OCI-LY7 (cell line): ENCODE data around the gene SNAPC5. TPM values are rescaled to one million over a fixed set of nuclear protein-coding genes. Genes with fewer than 3 reads are reported as not detected.
A peak's percentile ranks its signal among the peaks of the same experiment; 100 is the strongest.

ENCODE experiments used
- BruUV-seq: library from RNA; stranded (reverse); fragments of 400-500 nt; replicated peaks from 2 replicates; lab custom pipeline; 2021; lab: Mats Ljungman, UMichigan
- CTCF ChIA-PET: fragments of 300-600 bp; sonication (Branson Sonifier 250); formaldehyde crosslinking; loops from one replicate; lab custom pipeline; 2022; ENCODE audit warnings: antibody characterized with exemption; ENCODE audit not compliant: unreplicated experiment; lab: Charles Lee
- POLR2A ChIA-PET: fragments of 300-600 bp; sonication (Branson Sonifier 250); formaldehyde crosslinking; loops from one replicate; lab custom pipeline; 2022; ENCODE audit warnings: antibody characterized with exemption; lab: Charles Lee
- DNase-seq: peaks from one replicate; pipeline ENCODE4 v3.0.0-alpha.2; 2015; ENCODE audit warnings: low spot score
- H2AFZ ChIP-seq: fragments of 200-600 bp; sonication (generic), shearing (Covaris generic); 2 replicates; pipeline ENCODE4 v1.6.1; 2014; ENCODE audit warnings: mild to moderate bottlenecking, antibody characterized with exemption, low read length, moderate library complexity
- H3K27ac ChIP-seq: fragments of 200-600 bp; sonication (generic); 2 replicates; pipeline ENCODE4 v1.5.1; 2014; ENCODE audit warnings: mixed run types, low read depth, mild to moderate bottlenecking, moderate library complexity, low read length, inconsistent platforms; ENCODE audit not compliant: poor library complexity, severe bottlenecking
- H3K36me3 ChIP-seq: fragments of 200-600 bp; sonication (generic); 2 replicates; pipeline ENCODE4 v1.6.1; 2014; ENCODE audit warnings: mild to moderate bottlenecking, antibody characterized with exemption, low read length, moderate library complexity, mixed read lengths; ENCODE audit not compliant: insufficient read depth
- H3K4me1 ChIP-seq: fragments of 200-600 bp; sonication (generic); 2 replicates; pipeline ENCODE4 v1.5.1; 2014; ENCODE audit warnings: mild to moderate bottlenecking, low read length; ENCODE audit not compliant: insufficient read depth, poor library complexity, severe bottlenecking
- H3K4me2 ChIP-seq: fragments of 200-600 bp; sonication (generic); 2 replicates; pipeline ENCODE4 v1.6.1; 2014; ENCODE audit warnings: mild to moderate bottlenecking, low read length
- H3K4me3 ChIP-seq: fragments of 200-600 bp; sonication (generic); 2 replicates; pipeline ENCODE4 v1.5.1; 2014; ENCODE audit warnings: mild to moderate bottlenecking, low read depth, low read length; ENCODE audit not compliant: poor library complexity, severe bottlenecking
- H3K79me2 ChIP-seq: fragments of 200-600 bp; sonication (generic); 2 replicates; pipeline ENCODE4 v1.6.1; 2016; ENCODE audit warnings: low read depth, mild to moderate bottlenecking, low read length, moderate library complexity, mixed read lengths; ENCODE audit not compliant: insufficient read depth
- H3K9me2 ChIP-seq: fragments of 200-600 bp; sonication (generic); 2 replicates; pipeline ENCODE4 v1.6.1; 2016; ENCODE audit warnings: mild to moderate bottlenecking, low read length, mixed read lengths; ENCODE audit not compliant: insufficient read depth
- H3K9me3 ChIP-seq: fragments of 200-600 bp; sonication (generic); 2 replicates; pipeline ENCODE4 v1.6.1; 2014; ENCODE audit warnings: mild to moderate bottlenecking, mixed run types, low read length, mixed read lengths
- H4K20me1 ChIP-seq: fragments of 200-600 bp; sonication (generic); 2 replicates; pipeline ENCODE4 v1.6.1; 2014; ENCODE audit warnings: mild to moderate bottlenecking, antibody characterized with exemption, low read length, moderate library complexity, mixed read lengths; ENCODE audit not compliant: insufficient read depth
- EZH2phosphoT487 ChIP-seq: fragments of 200-600 bp; sonication (generic); IDR thresholded peaks from 2 replicates; pipeline ENCODE4 v1.6.1; 2018; ENCODE audit warnings: low read depth, borderline replicate concordance, mild to moderate bottlenecking, mixed run types, antibody characterized with exemption, low read length, moderate library complexity, mixed read lengths
- intact Hi-C: fragments of 100-400 bp; cut with micrococcal nuclease; formaldehyde crosslinking; loops from one replicate; pipeline ENCODE4 v1.10.0; 2022; ENCODE audit not compliant: unreplicated experiment
- microRNA-seq: library from miRNA; unstranded; fragments of <30 nt; microRNA quantifications from one replicate; pipeline ENCODE4 v1.2.0, GENCODE V29; 2022; ENCODE audit warnings: borderline replicate concordance
- small RNA-seq: library from RNA; depleted of rRNA; stranded (forward); fragments of <200 nt; gene quantifications from one replicate; pipeline ENCODE3, GENCODE V24; 2014
- total RNA-seq, 2 experiments: library from RNA; depleted of rRNA in 1 of 2; stranded (reverse); fragments of >200 nt in 1 of 2; shearing (Covaris generic) in 1 of 2; gene quantifications; 2 replicates each; pipeline ENCODE4 v1.2.3, GENCODE V29; 2014 to 2022
- TF ChIP-seq, protein P1 (sequence below): fragments of 200-600 bp; sonication (generic); conservative IDR thresholded peaks from 2 replicates; pipeline ENCODE4 v1.5.1; 2014; ENCODE audit warnings: mild to moderate bottlenecking, antibody characterized with exemption, low read length, moderate library complexity, mixed read lengths

SNAPC5 gene
- total RNA-seq, 2 experiments from 2014 or later, result 26.5 to 30.7 TPM

DNA sequence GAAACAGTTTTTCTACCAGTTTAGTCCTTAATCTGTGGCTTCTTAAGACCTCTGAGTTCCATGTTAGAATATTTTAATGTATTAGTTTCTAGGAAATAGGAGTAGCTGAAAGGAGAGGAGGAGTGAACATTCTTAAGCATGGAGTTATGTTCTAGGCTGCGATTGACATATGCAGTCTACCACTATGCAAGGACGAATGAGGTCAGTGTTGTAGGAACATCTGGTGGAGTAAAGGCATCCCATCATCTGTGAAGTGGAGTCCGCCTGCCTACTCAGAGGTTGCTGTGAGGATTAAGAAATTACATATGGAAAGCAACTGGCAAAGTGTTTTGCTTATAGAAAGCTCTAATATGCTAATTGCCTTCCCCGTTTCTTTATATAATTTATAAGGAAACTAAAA, 45.1 kb downstream of the SNAPC5 start:
- Histone ChIP-seq H3K9me2 (no peaks in the 10 kb centered on the region), H2AFZ (no peak overlapping the region), H3K36me3 (peaks cover 38% of the 10 kb centered on the region), H3K4me2 (no peak overlapping the region), H3K4me3 (no peak overlapping the region), H3K4me1 (peaks cover 19% of the 10 kb centered on the region), H3K9me3 (0 out of 2 replicates have a peak, but pooled peaks cover 5% of the 10 kb centered on the region), H3K79me2 (no peaks in the 10 kb centered on the region; the same call in 1 of the 2 replicates), H4K20me1 (no peaks in the 10 kb centered on the region), H3K27ac (no peak overlapping the region)
- ChIA-PET CTCF (interaction anchor here (1.0 kb wide), 1 partner anchor 19 kb away, joined by 3 read pairs; no protein-coding TSS in a partner anchor), POLR2A (no interaction called here)
- DNase-seq, result no peak
- intact Hi-C loops, result no loop called here
- no peak for TF ChIP-seq EZH2phosphoT487
- TF ChIP-seq, protein P1, sequence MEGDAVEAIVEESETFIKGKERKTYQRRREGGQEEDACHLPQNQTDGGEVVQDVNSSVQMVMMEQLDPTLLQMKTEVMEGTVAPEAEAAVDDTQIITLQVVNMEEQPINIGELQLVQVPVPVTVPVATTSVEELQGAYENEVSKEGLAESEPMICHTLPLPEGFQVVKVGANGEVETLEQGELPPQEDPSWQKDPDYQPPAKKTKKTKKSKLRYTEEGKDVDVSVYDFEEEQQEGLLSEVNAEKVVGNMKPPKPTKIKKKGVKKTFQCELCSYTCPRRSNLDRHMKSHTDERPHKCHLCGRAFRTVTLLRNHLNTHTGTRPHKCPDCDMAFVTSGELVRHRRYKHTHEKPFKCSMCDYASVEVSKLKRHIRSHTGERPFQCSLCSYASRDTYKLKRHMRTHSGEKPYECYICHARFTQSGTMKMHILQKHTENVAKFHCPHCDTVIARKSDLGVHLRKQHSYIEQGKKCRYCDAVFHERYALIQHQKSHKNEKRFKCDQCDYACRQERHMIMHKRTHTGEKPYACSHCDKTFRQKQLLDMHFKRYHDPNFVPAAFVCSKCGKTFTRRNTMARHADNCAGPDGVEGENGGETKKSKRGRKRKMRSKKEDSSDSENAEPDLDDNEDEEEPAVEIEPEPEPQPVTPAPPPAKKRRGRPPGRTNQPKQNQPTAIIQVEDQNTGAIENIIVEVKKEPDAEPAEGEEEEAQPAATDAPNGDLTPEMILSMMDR, result no peak
- TSS peak; percentile 11 for BruUV-seq

Small RNAs within 50 kb of the gene (microRNA-seq; reads per million reads assigned to microRNA genes)
- gene MIR4512, result 3.0 reads per million

Small RNAs within 50 kb of the gene (small RNA-seq; reads per million reads assigned to genes)
- gene MIR4512, result not detected
- gene RF01159, result not detected
- not detected for gene SNORD16
- not detected for gene SNORD18A
- not detected for gene SNORD18B
- not detected for gene SNORD18C

Other genes with a start within 250 kb of the SNAPC5 start
- gene MEGF11, start 244.0 kb downstream of the SNAPC5 start, total RNA-seq (2014; rRNA removed; shearing (Covaris generic)), result 3.3 and 3.5 TPM in 2 replicates
- 6.8 and 9.1 TPM in 2 replicates for gene MEGF11, start 244.0 kb downstream of the SNAPC5 start, total RNA-seq (2022)
- gene DIS3L, start 204.2 kb downstream of the SNAPC5 start, total RNA-seq (2014; rRNA removed; shearing (Covaris generic)), result 33.9 and 41.2 TPM in 2 replicates
- 57.8 and 67.6 TPM in 2 replicates for gene DIS3L, start 204.2 kb downstream of the SNAPC5 start, total RNA-seq (2022)
- gene TIPIN, start 141.1 kb downstream of the SNAPC5 start, total RNA-seq (2014; rRNA removed; shearing (Covaris generic)), result 26.0 and 28.6 TPM in 2 replicates
- 34.9 and 38.1 TPM in 2 replicates for gene TIPIN, start 141.1 kb downstream of the SNAPC5 start, total RNA-seq (2022)
- gene MAP2K1, start 110.8 kb downstream of the SNAPC5 start, total RNA-seq (2014; rRNA removed; shearing (Covaris generic)), result 37.2 and 43.9 TPM in 2 replicates
- 82.6 and 95.8 TPM in 2 replicates for gene MAP2K1, start 110.8 kb downstream of the SNAPC5 start, total RNA-seq (2022)
- 5,185 and 5,381 TPM in 2 replicates for gene RPL4, start 7.1 kb upstream of the SNAPC5 start, total RNA-seq (2014; rRNA removed; shearing (Covaris generic))
- gene RPL4, start 7.1 kb upstream of the SNAPC5 start, total RNA-seq (2022), result 4,316 and 4,489 TPM in 2 replicates
- gene ZWILCH, start 7.6 kb upstream of the SNAPC5 start, total RNA-seq (2014; rRNA removed; shearing (Covaris generic)), result 36.9 and 37.4 TPM in 2 replicates
- 49.0 and 50.2 TPM in 2 replicates for gene ZWILCH, start 7.6 kb upstream of the SNAPC5 start, total RNA-seq (2022)
- gene LCTL, start 68.2 kb upstream of the SNAPC5 start, total RNA-seq (2014; rRNA removed; shearing (Covaris generic)), result not detected in 2 replicates
- gene LCTL, start 68.2 kb upstream of the SNAPC5 start, total RNA-seq (2022), result not detected in 2 replicates
- gene SMAD6, start 204.5 kb upstream of the SNAPC5 start, total RNA-seq (2014; rRNA removed; shearing (Covaris generic)), result 15.3 and 16.1 TPM in 2 replicates
- gene SMAD6, start 204.5 kb upstream of the SNAPC5 start, total RNA-seq (2022), result 11.8 and 14.6 TPM in 2 replicates